Osteocyte (in vitro differentiated cells): ENCODE results near the gene HEG1. TPM values are rescaled to one million over a fixed set of nuclear protein-coding genes. Genes with fewer than 3 reads are reported as not detected.

Source experiments
- DNase-seq: peaks from one replicate; pipeline ENCODE4 v3.0.0; 2021; ENCODE audit warnings: mixed read lengths; ENCODE audit not compliant: unreplicated experiment; ENCODE audit errors: extremely low spot score
- H3K27ac Mint-ChIP-seq: one replicate; pipeline ENCODE4 v1.8.0; 2021; ENCODE audit warnings: mild to moderate bottlenecking, mixed read lengths; ENCODE audit not compliant: unreplicated experiment
- H3K27me3 Mint-ChIP-seq: one replicate; pipeline ENCODE4 v1.8.0; 2021; ENCODE audit warnings: mixed read lengths; ENCODE audit not compliant: unreplicated experiment
- H3K36me3 Mint-ChIP-seq: one replicate; pipeline ENCODE4 v1.8.0; 2021; ENCODE audit warnings: mixed read lengths; ENCODE audit not compliant: unreplicated experiment
- H3K4me1 Mint-ChIP-seq: one replicate; pipeline ENCODE4 v1.8.0; 2021; ENCODE audit warnings: mixed read lengths; ENCODE audit not compliant: unreplicated experiment
- H3K4me3 Mint-ChIP-seq: one replicate; pipeline ENCODE4 v1.8.0; 2021; ENCODE audit warnings: mild to moderate bottlenecking, moderate library complexity, mixed read lengths; ENCODE audit not compliant: unreplicated experiment
- H3K9me3 Mint-ChIP-seq: one replicate; pipeline ENCODE4 v1.8.0; 2021; ENCODE audit warnings: mixed read lengths; ENCODE audit not compliant: unreplicated experiment
- CTCF ChIP-seq: fragments of 200-600 bp; sonication (generic); IDR thresholded peaks from 2 replicates; pipeline ENCODE4 v1.5.0; 2021; ENCODE audit warnings: antibody characterized with exemption, mild to moderate bottlenecking, moderate library complexity
- total RNA-seq: library from RNA; stranded (reverse); gene quantifications from 2 replicates; pipeline ENCODE4 v1.2.1, GENCODE V29; 2021

Gene HEG1
- total RNA-seq, 1 donor from 2014 or later = 123 TPM

DNA sequence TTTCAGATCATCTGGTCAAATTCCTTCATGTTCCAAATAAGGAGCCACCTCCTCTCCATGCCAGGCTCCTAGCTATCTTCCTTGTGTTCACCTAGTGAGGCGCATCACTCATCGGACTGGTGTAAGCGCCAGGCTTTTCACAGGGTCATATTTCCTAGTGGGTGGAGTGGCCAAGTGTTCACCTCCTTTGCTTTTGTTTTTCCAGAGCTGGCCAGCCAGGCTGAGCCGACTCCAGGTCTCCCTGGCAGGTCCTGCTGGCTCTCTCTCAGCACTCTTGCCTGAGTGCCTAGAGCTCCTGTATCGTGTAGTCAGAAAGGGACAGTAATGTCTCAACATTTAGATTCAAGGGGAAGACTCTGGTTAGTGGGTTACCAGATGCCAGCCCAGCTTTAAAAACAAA, 31.0 kb downstream of the HEG1 start:
- peak overlapping the region; percentile 62 for H3K27ac Mint-ChIP-seq
- H3K9me3 Mint-ChIP-seq = no peaks in the 10 kb centered on the region
- peaks cover 30% of the 10 kb centered on the region for H3K4me1 Mint-ChIP-seq
- no peak for TF ChIP-seq CTCF
- no peaks in the 10 kb centered on the region for H3K27me3 Mint-ChIP-seq
- no peak for DNase-seq
- no peak overlapping the region for H3K4me3 Mint-ChIP-seq
- peaks cover 65% of the 10 kb centered on the region for H3K36me3 Mint-ChIP-seq

DNA sequence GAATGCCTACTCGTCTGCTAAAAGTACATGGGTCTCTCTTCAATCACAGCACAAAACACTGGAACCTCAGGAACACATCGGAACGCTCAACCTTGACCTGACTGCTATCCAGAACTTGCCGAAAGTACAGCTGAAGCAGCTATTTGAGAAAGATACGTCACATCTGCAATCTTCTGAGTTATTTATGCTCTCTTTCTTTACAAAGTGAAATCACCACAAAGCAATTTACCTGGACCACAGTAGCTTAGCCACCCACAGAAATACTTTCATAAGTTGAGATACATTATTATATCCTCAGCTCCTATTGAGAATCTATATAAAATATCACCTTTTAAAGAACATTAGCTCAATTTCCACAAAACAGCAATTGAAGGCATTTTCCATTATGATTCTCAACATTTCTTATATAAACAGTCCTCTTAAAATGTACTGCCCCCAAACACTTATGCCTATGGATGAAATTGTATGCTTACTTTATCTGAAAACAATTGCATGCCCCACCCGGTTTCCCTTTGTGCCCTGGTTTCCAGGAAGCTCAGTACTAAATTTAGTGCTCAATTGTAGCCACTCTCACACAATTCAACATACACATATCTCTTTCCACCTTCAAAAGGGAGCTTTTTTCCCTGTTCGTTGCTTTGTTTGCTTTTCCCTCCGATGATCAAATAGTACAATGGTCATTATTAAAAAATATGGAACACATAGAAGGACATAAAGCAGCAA, 31.8 kb downstream of the HEG1 start:
- TF ChIP-seq CTCF = no peak
- H3K27me3 Mint-ChIP-seq = no peaks in the 10 kb centered on the region
- no peak overlapping the region for H3K4me3 Mint-ChIP-seq
- peak overlapping the region; percentile 62 for H3K27ac Mint-ChIP-seq
- peaks cover 30% of the 10 kb centered on the region for H3K4me1 Mint-ChIP-seq
- no peak for DNase-seq
- peaks cover 71% of the 10 kb centered on the region for H3K36me3 Mint-ChIP-seq
- no peaks in the 10 kb centered on the region for H3K9me3 Mint-ChIP-seq

DNA sequence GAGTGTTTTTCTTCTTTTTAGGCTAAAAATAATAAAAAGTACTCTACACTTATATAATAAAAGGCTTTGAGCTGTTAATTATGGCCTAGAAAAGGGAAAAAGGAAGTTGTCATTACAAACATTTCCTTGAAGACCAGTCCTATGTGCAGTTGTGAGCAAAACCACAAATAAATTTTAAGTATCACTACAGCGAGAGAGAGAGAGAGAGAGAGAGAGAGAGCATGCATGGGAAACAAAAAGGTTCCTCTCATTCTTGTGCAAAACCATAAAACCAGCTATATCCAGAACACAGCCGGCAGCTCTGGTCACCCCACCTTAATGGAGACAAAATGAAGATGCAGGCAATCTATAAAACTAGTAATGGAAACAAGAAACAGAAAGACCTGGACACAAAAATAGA, 33.6 kb downstream of the HEG1 start:
- Mint-ChIP-seq H3K9me3 (no peaks in the 10 kb centered on the region), H3K27ac (no peak overlapping the region), H3K4me1 (peaks cover 23% of the 10 kb centered on the region), H3K4me3 (no peak overlapping the region), H3K36me3 (peaks cover 67% of the 10 kb centered on the region), H3K27me3 (no peaks in the 10 kb centered on the region)
- TF ChIP-seq CTCF = no peak
- DNase-seq = no peak

DNA sequence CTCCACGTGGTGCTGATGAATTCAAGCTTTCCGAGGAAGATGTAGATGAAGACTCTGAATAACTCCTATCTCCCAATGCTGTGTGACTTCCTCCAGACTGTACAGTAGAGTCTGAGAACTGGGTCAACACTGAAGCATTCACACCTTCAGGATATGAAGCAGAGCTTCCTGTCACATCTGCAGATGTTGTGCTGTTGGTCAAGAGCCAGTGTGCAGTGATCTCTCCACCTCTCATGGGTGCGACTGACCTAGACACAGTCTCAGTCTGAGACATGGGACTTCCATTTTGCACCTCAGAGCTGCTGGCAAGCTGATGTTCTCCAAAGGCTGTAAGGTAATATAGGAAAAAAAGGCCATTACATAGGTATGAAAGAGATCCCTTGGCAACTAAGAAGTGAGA, 36.5 kb downstream of the HEG1 start:
- Mint-ChIP-seq H3K36me3 (peaks cover 61% of the 10 kb centered on the region), H3K27ac (no peak overlapping the region), H3K4me3 (no peak overlapping the region), H3K9me3 (no peaks in the 10 kb centered on the region), H3K4me1 (peaks cover 12% of the 10 kb centered on the region), H3K27me3 (no peaks in the 10 kb centered on the region)
- TF ChIP-seq CTCF = no peak
- no peak for DNase-seq

- no peaks in the 10 kb centered on the region for H3K4me1 Mint-ChIP-seq
- H3K27me3 Mint-ChIP-seq = no peaks in the 10 kb centered on the region
- TF ChIP-seq CTCF = no peak
- no peak overlapping the region for H3K27ac Mint-ChIP-seq
- peaks cover 68% of the 10 kb centered on the region for H3K36me3 Mint-ChIP-seq
- DNase-seq = no peak
- no peak overlapping the region for H3K4me3 Mint-ChIP-seq
- no peaks in the 10 kb centered on the region for H3K9me3 Mint-ChIP-seq
Observed at GRCh38 chr3:125017406-125017805, 38.4 kb downstream of the HEG1 start.
